ENCODE data around the gene TPRN.
"Not testable (repeated sequence)": the region's sequence is repeated elsewhere in the genome, so short reads cannot be mapped to it uniquely, and the experiment has no call there.

The TPRN gene

GRCh38 chr9:137200311-137201204, at the start of gene TPRN:
TPRN (minus strand) TSS chr9:137200741; CDS start chr9:137200711, 30 bp downstream.
- peak; percentile 95 to 99 for DNase-seq (ENCODE audit: low read depth in 2 of 2)

GRCh38 chr9:137247916-137248175, 47.3 kb upstream of the TPRN start:
- no peak for DNase-seq (ENCODE audit: low read depth in 2 of 2)

GRCh38 chr9:137247135-137247915, 46.8 kb upstream of the TPRN start:
- DNase-seq (ENCODE audit: low read depth in 2 of 2): no peak

- DNase-seq (ENCODE audit: low read depth in 2 of 2): no peak
Measured at GRCh38 chr9:137245450-137246421, 45.2 kb upstream of the TPRN start.

- DNase-seq (ENCODE audit: low read depth in 2 of 2): no peak
Measured at GRCh38 chr9:137244486-137245449, 44.2 kb upstream of the TPRN start.

GRCh38 chr9:137243626-137244485, 43.3 kb upstream of the TPRN start:
- no peak for DNase-seq (ENCODE audit: low read depth in 2 of 2)

- not testable (repeated sequence) for DNase-seq (ENCODE audit: low read depth in 2 of 2)
Measured at GRCh38 chr9:137243266-137243625, 42.7 kb upstream of the TPRN start.

- no peak for DNase-seq (ENCODE audit: low read depth in 2 of 2)
Measured at GRCh38 chr9:137242269-137243203, 42.0 kb upstream of the TPRN start.

- DNase-seq (ENCODE audit: low read depth in 2 of 2): peak; percentile 43 to 56
Measured at GRCh38 chr9:137241490-137242268, 41.1 kb upstream of the TPRN start.

GRCh38 chr9:137240841-137241489, 40.4 kb upstream of the TPRN start, which contains the start of gene TUBB4B:
TUBB4B (plus strand) TSS chr9:137241287; CDS start chr9:137241361, 74 bp downstream.
- peak; percentile 96 to 99 for DNase-seq (ENCODE audit: low read depth in 2 of 2)

GRCh38 chr9:137240318-137240840, 39.8 kb upstream of the TPRN start:
- peak; percentile 50 to 51 for DNase-seq (ENCODE audit: low read depth in 2 of 2)

- DNase-seq (ENCODE audit: low read depth in 2 of 2): not testable (repeated sequence)
Measured at GRCh38 chr9:137239541-137240200, 39.1 kb upstream of the TPRN start.

GRCh38 chr9:137237759-137238726, 37.5 kb upstream of the TPRN start:
- DNase-seq (ENCODE audit: low read depth in 2 of 2): no peak

- DNase-seq (ENCODE audit: low read depth in 2 of 2): no peak
Measured at GRCh38 chr9:137236936-137237421, 36.4 kb upstream of the TPRN start.

Measured in stimulated activated CD4-positive, alpha-beta T cell treated with anti-CD3 and anti-CD28 coated beads, Interleukin-15, amount 100 ng/mL, for 48 hours (primary cell).